Endothelial cell of umbilical vein (primary cell): ENCODE measurements around the gene CIDEA. TPM values are rescaled to one million over a fixed set of nuclear protein-coding genes. Genes with fewer than 3 reads are reported as not detected.

ENCODE experiments used
- BruUV-seq: library from RNA; stranded (reverse); fragments of 400-500 nt; replicated peaks from 2 replicates; lab custom pipeline; 2021; lab: Mats Ljungman, UMichigan
- CTCF ChIA-PET: fragments of 300-600, 350-600 bp; sonication (Branson Sonifier 250); formaldehyde crosslinking; loops from one replicate; lab custom pipeline; 2021; ENCODE audit warnings: antibody characterized with exemption, inconsistent platforms; lab: Charles Lee
- POLR2A ChIA-PET: fragments of 300-600, 350-600 bp; sonication (Branson Sonifier 250); formaldehyde crosslinking; loops from one replicate; lab custom pipeline; 2021; ENCODE audit warnings: antibody characterized with exemption, inconsistent platforms; lab: Charles Lee
- DNase-seq: peaks from one replicate; pipeline ENCODE4 v3.0.0-alpha.2; 2011; ENCODE audit warnings: low read depth, low spot score
- FAIRE-seq: peaks from 2 replicates; lab custom pipeline; 2011; peaks lifted over from hg19 to GRCh38; lab: Jason Lieb, UNC
- H2AFZ ChIP-seq: 2 replicates; pipeline ENCODE4 v1.6.0; 2012; ENCODE audit warnings: low read depth, low read length, control low read depth, inconsistent platforms
- H3K27ac ChIP-seq: 2 replicates; pipeline ENCODE4 v1.5.1; 2011; ENCODE audit warnings: low read depth, mild to moderate bottlenecking, control low read depth, low read length, moderate library complexity; ENCODE audit not compliant: insufficient read depth
- H3K27me3 ChIP-seq, 2 experiments: 2 replicates each; pipeline versions ENCODE4 v1.6.0 to v1.6.1; 2011; ENCODE audit warnings: low read length in 2 of 2, mixed read lengths in 1 of 2; ENCODE audit not compliant: control insufficient read depth in 2 of 2, insufficient read depth in 2 of 2
- H3K36me3 ChIP-seq, 2 experiments: 2 replicates in 1 of 2; 3 replicates in 1 of 2; pipeline ENCODE4 v1.5.1; 2011; ENCODE audit warnings: low read length in 2 of 2, mild to moderate bottlenecking in 1 of 2, moderate library complexity in 1 of 2; ENCODE audit not compliant: control insufficient read depth in 2 of 2, insufficient read depth in 2 of 2; ENCODE audit errors: extremely low read depth in 1 of 2
- H3K4me1 ChIP-seq: 3 replicates; pipeline ENCODE4 v1.5.1; 2011; ENCODE audit warnings: mild to moderate bottlenecking, low read length; ENCODE audit not compliant: control insufficient read depth, insufficient read depth; ENCODE audit errors: extremely low read depth
- H3K4me2 ChIP-seq: 2 replicates; pipeline ENCODE4 v1.6.1; 2011; ENCODE audit warnings: low read length, control low read depth, mixed read lengths; ENCODE audit not compliant: insufficient read depth
- H3K4me3 ChIP-seq, 3 experiments: fragments of 200-600 bp in 1 of 3; sonication (generic), shearing (Covaris generic) in 1 of 3; replicated peaks in 1 of 3; 2 replicates each; pipeline ENCODE4 v1.5.1; 2011 to 2016; ENCODE audit warnings: control low read depth in 3 of 3, low read length in 3 of 3, mild to moderate bottlenecking in 2 of 3, inconsistent platforms in 1 of 3, low read depth in 1 of 3, moderate library complexity in 1 of 3; ENCODE audit not compliant: insufficient read depth in 1 of 3
- H3K79me2 ChIP-seq: 2 replicates; pipeline ENCODE4 v1.6.0; 2012; ENCODE audit warnings: low read length, inconsistent platforms; ENCODE audit not compliant: control insufficient read depth, insufficient read depth
- H3K9ac ChIP-seq: replicated peaks from 2 replicates; pipeline ENCODE3; 2011; ENCODE audit warnings: low read length, control low read depth; ENCODE audit not compliant: insufficient read depth; ENCODE audit errors: extremely low read depth
- H3K9me1 ChIP-seq: replicated peaks from 3 replicates; pipeline ENCODE4 v1.6.0; 2011; ENCODE audit warnings: mild to moderate bottlenecking, low read length; ENCODE audit not compliant: control insufficient read depth, insufficient read depth; ENCODE audit errors: extremely low read depth
- H3K9me3 ChIP-seq: replicated peaks from 2 replicates; pipeline ENCODE4 v1.5.1; 2012; ENCODE audit warnings: low read length, inconsistent platforms; ENCODE audit not compliant: control insufficient read depth, insufficient read depth
- H4K20me1 ChIP-seq: replicated peaks from 2 replicates; pipeline ENCODE3; 2011; ENCODE audit warnings: mild to moderate bottlenecking, low read length; ENCODE audit not compliant: control insufficient read depth, insufficient read depth; ENCODE audit errors: extremely low read depth
- EZH2 ChIP-seq: IDR thresholded peaks from 2 replicates; pipeline ENCODE4 v1.6.1; 2012; ENCODE audit warnings: borderline replicate concordance, low read depth, mild to moderate bottlenecking, moderate library complexity, low read length, inconsistent platforms; ENCODE audit not compliant: severe bottlenecking
- FOS ChIP-seq: IDR thresholded peaks from 2 replicates; pipeline ENCODE4 v1.6.1; 2011; ENCODE audit warnings: mild to moderate bottlenecking, low read length, moderate library complexity, borderline replicate concordance; ENCODE audit not compliant: insufficient read depth
- GATA2 ChIP-seq: IDR thresholded peaks from 2 replicates; pipeline ENCODE4 v1.7.0; 2011; ENCODE audit warnings: low read depth, mild to moderate bottlenecking, moderate library complexity, mixed read lengths, low read length; ENCODE audit not compliant: insufficient read length, insufficient read depth
- JUN ChIP-seq: IDR thresholded peaks from 2 replicates; pipeline ENCODE4 v1.6.1; 2011; ENCODE audit warnings: borderline replicate concordance, low read depth; ENCODE audit not compliant: insufficient read length, insufficient read depth
- MYC ChIP-seq: IDR thresholded peaks from one replicate; pipeline ENCODE4 v1.6.1; 2011; ENCODE audit warnings: mild to moderate bottlenecking, low read depth, low read length
- POLR2A ChIP-seq: IDR thresholded peaks from 2 replicates; pipeline ENCODE4 v1.6.1; 2012; ENCODE audit warnings: low read depth, mild to moderate bottlenecking, control low read depth, low read length
- POLR2AphosphoS5 ChIP-seq: IDR thresholded peaks from 2 replicates; pipeline ENCODE4 v1.6.1; 2012; ENCODE audit warnings: low read depth, mild to moderate bottlenecking, control low read depth, low read length, moderate library complexity; ENCODE audit not compliant: insufficient read depth
- dilution Hi-C: fragments of 300-500 bp; cut with MboI; formaldehyde crosslinking; loops from one replicate; pipeline ENCODE4 v1.15.0; 2019; ENCODE audit warnings: low sequenced_read_pairs; ENCODE audit not compliant: extremely low pct_ligation_motif_present
- intact Hi-C: fragments of 100-400 bp; cut with micrococcal nuclease; formaldehyde crosslinking; loops from one replicate; pipeline ENCODE4 v1.10.0; 2022
- polyA plus RNA-seq, 4 experiments: library from polyadenylated mRNA; depleted of rRNA in 3 of 4; stranded (reverse) in 3 of 4; unstranded in 1 of 4; fragments of >200 nt; gene quantifications; 2 replicates each; pipeline versions ENCODE4 v1.2.1 to v1.2.3, GENCODE V29; 2011 to 2012; ENCODE audit warnings: missing spikeins in 1 of 4
- total RNA-seq: library from RNA; stranded (reverse); gene quantifications from 2 replicates; pipeline ENCODE4 v1.2.3, GENCODE V29; 2021
- TF ChIP-seq, protein P1 (sequence below): IDR thresholded peaks from 2 replicates; pipeline ENCODE4 v1.6.1; 2011; ENCODE audit not compliant: insufficient read depth, insufficient read length
- TF ChIP-seq, protein P2 (sequence below), 2 donors: IDR thresholded peaks; 1 replicate in 1 of 2; 2 replicates in 1 of 2; pipeline ENCODE4 v1.5.1; 2011; ENCODE audit warnings: low read length in 2 of 2, mild to moderate bottlenecking in 2 of 2, moderate library complexity in 2 of 2, control low read depth in 1 of 2, inconsistent platforms in 1 of 2, low read depth in 1 of 2; ENCODE audit not compliant: insufficient read depth in 1 of 2; ENCODE audit errors: extremely low read depth in 1 of 2

Gene CIDEA
- total and polyA plus RNA-seq, 2 donors (not counting 3 experiments of a cell fraction or from before 2014, with no cell fraction given): 0.42 TPM; not detected in 1

DNA sequence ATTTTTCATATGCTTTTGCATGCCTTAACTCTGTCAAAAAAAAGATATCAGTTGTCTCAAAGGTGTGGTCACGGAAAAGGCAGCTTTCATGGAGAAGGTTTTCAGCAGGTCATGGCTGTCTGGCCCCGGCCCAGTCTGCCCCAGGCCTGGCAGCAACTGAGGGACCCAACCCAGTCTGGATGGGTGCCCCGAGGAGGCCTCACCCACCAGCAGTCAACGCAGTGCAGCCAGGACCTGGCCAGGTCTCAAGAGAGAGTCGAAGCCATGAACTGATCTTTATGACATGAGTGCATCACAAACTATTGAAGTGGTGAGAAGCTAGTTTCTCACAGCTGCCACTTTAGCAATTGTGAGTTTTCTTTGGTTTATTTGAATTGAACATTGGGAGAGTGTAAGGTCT, 61.8 kb downstream of the CIDEA start:
- CTCF ChIA-PET: interaction anchor here (0.6 to 4.0 kb wide), 5 partner anchors 12 to 44 kb away, joined by 3 to 45 read pairs (median 8); no protein-coding TSS in a partner anchor
- BruUV-seq: no TSS peak
- Histone ChIP-seq H3K9me1 (no peaks in the 10 kb centered on the region), H3K36me3 (peaks cover 17 to 50% of the 10 kb centered on the region in 2 experiments), H3K27ac (no peak overlapping the region), H3K4me1 (peaks cover 29% of the 10 kb centered on the region), H3K79me2 (peaks cover 93% of the 10 kb centered on the region), H3K4me2 (peak overlapping the region; percentile 41), H3K4me3 (no peak overlapping the region), H3K9me3 (no peaks in the 10 kb centered on the region), H4K20me1 (peaks cover 10% of the 10 kb centered on the region), H3K9ac (no peak overlapping the region), H3K27me3 (no peaks in the 10 kb centered on the region), H2AFZ (no peak overlapping the region)
- FAIRE-seq (no peak), DNase-seq (no peak)
- TF ChIP-seq JUN: no peak
- no peak for TF ChIP-seq POLR2A
- TF ChIP-seq, protein P1, sequence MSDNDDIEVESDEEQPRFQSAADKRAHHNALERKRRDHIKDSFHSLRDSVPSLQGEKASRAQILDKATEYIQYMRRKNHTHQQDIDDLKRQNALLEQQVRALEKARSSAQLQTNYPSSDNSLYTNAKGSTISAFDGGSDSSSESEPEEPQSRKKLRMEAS: no peak
- TF ChIP-seq, protein P2, sequence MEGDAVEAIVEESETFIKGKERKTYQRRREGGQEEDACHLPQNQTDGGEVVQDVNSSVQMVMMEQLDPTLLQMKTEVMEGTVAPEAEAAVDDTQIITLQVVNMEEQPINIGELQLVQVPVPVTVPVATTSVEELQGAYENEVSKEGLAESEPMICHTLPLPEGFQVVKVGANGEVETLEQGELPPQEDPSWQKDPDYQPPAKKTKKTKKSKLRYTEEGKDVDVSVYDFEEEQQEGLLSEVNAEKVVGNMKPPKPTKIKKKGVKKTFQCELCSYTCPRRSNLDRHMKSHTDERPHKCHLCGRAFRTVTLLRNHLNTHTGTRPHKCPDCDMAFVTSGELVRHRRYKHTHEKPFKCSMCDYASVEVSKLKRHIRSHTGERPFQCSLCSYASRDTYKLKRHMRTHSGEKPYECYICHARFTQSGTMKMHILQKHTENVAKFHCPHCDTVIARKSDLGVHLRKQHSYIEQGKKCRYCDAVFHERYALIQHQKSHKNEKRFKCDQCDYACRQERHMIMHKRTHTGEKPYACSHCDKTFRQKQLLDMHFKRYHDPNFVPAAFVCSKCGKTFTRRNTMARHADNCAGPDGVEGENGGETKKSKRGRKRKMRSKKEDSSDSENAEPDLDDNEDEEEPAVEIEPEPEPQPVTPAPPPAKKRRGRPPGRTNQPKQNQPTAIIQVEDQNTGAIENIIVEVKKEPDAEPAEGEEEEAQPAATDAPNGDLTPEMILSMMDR (IDR thresholded peaks at IDR 0.05; ENCODE audit: extremely low read depth in 1 of 2, insufficient read depth in 1 of 2, low read depth in 1 of 2, low read length in 2 of 2): no peak
- TF ChIP-seq GATA2: no peak
- no peak for TF ChIP-seq MYC
- no peak for TF ChIP-seq EZH2
- no peak for TF ChIP-seq FOS
- TF ChIP-seq POLR2AphosphoS5: no peak
- POLR2A ChIA-PET: interaction anchor here (1.0 kb wide), 1 partner anchor 33 kb away, joined by 3 read pairs; no protein-coding TSS in a partner anchor
- dilution Hi-C loops (no loop called here), intact Hi-C loops (no loop called here)
